Lung (tissue), 12 donors: ENCODE results near the gene NDUFS8. TPM values are rescaled to one million over a fixed set of nuclear protein-coding genes. Genes with fewer than 3 reads are reported as not detected.
A peak's percentile ranks its signal among the peaks of the same experiment; 100 is the strongest.

Source experiments
- ATAC-seq: fragments of 200-7000 bp; cut with Tn5 transposase; one replicate; pipeline ENCODE4 v1.9.1; 2020; ENCODE audit warnings: moderate number of reproducible peaks; ENCODE audit not compliant: insufficient read depth, low FRiP score
- DNase-seq, 3 donors: peaks; one replicate each; pipeline ENCODE4 v3.0.0-alpha.2; 2013 to 2017
- H3K27ac ChIP-seq, 2 donors: one replicate each; pipeline ENCODE4 v1.5.1; 2013; ENCODE audit warnings: mild to moderate bottlenecking in 2 of 2, moderate library complexity in 2 of 2, control low read depth in 1 of 2, inconsistent platforms in 1 of 2, low read depth in 1 of 2, low read length in 1 of 2
- H3K27me3 ChIP-seq, 3 donors: one replicate each; pipeline ENCODE4 v1.5.1; 2013; ENCODE audit warnings: low read length in 2 of 3; ENCODE audit not compliant: control insufficient read depth in 3 of 3, insufficient read depth in 3 of 3
- H3K36me3 ChIP-seq, 4 donors: one replicate each; pipeline ENCODE4 v1.5.1; 2013; ENCODE audit warnings: low read length in 4 of 4, mild to moderate bottlenecking in 1 of 4, moderate library complexity in 1 of 4; ENCODE audit not compliant: control insufficient read depth in 4 of 4, insufficient read depth in 4 of 4
- H3K4me1 ChIP-seq, 5 donors: one replicate each; pipeline ENCODE4 v1.5.1; 2013; ENCODE audit warnings: low read length in 5 of 5, mild to moderate bottlenecking in 2 of 5, moderate library complexity in 1 of 5; ENCODE audit not compliant: control insufficient read depth in 5 of 5, insufficient read depth in 5 of 5
- H3K4me3 ChIP-seq: one replicate; pipeline ENCODE4 v1.5.1; 2013; ENCODE audit warnings: mild to moderate bottlenecking, control low read depth, moderate library complexity
- H3K9ac ChIP-seq, 2 donors: one replicate each; pipeline ENCODE4 v1.5.1; 2013; ENCODE audit warnings: low read length in 2 of 2, control low read depth in 1 of 2; ENCODE audit not compliant: insufficient read depth in 1 of 2
- H3K9me3 ChIP-seq, 4 donors: one replicate each; pipeline ENCODE4 v1.5.1; 2013; ENCODE audit warnings: low read length in 3 of 4, mild to moderate bottlenecking in 1 of 4, moderate library complexity in 1 of 4; ENCODE audit not compliant: control insufficient read depth in 4 of 4, insufficient read depth in 3 of 4
- WGBS, 2 donors: extraction: QIAGEN DNeasy Blood & Tissue Kit; methylation state at CpG; one replicate each; pipeline ENCODE4 v1.1.7; 2013; 5-methylcytosine and 5-hydroxymethylcytosine counted together
- polyA plus RNA-seq, 2 donors: library from polyadenylated mRNA; stranded (reverse); fragments of 200-250 nt; gene quantifications; one replicate each; pipeline ENCODE4 v1.2.1, GENCODE V29; 2013
- total RNA-seq, 2 donors: library from RNA; depleted of rRNA in 1 of 2; stranded (reverse); fragments of >200 nt in 1 of 2; gene quantifications; one replicate each; pipeline ENCODE4 v1.2.1, GENCODE V29; 2014 to 2021
- TF ChIP-seq, protein P1 (sequence below): IDR thresholded peaks from 2 replicates; pipeline ENCODE4 v1.5.1; 2012; ENCODE audit warnings: mild to moderate bottlenecking; ENCODE audit errors: control extremely low read depth, extremely low read depth
- donor health status: control.
- donor health status: control.
- donor health status: Bipolar disorder and iron deficiency.
- donor health status: healthy.
- donor health status: DM: yes; HTN: yes; CAD: no.

NDUFS8 gene
- total and polyA plus RNA-seq, 4 donors = 57.8 to 180 (median 145) TPM

GRCh38 chr11:68011051-68011943 is 19.2 kb upstream of the NDUFS8 start:
- TF ChIP-seq, protein P1, sequence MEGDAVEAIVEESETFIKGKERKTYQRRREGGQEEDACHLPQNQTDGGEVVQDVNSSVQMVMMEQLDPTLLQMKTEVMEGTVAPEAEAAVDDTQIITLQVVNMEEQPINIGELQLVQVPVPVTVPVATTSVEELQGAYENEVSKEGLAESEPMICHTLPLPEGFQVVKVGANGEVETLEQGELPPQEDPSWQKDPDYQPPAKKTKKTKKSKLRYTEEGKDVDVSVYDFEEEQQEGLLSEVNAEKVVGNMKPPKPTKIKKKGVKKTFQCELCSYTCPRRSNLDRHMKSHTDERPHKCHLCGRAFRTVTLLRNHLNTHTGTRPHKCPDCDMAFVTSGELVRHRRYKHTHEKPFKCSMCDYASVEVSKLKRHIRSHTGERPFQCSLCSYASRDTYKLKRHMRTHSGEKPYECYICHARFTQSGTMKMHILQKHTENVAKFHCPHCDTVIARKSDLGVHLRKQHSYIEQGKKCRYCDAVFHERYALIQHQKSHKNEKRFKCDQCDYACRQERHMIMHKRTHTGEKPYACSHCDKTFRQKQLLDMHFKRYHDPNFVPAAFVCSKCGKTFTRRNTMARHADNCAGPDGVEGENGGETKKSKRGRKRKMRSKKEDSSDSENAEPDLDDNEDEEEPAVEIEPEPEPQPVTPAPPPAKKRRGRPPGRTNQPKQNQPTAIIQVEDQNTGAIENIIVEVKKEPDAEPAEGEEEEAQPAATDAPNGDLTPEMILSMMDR = no peak
- 56 to 66% methylated on average over 16 of the region's 16 CpGs for WGBS, 2 donors
- Histone ChIP-seq H3K9ac (peak overlapping the region in 1 of 2 donors; percentile 64), H3K4me1 (peaks cover 5 to 39% (median 13%) of the 10 kb centered on the region in 5 donors), H3K9me3 (no peaks in the 10 kb centered on the region), H3K36me3 (peaks cover 0 to 4% (median 0%) of the 10 kb centered on the region in 4 donors), H3K27me3 (no peaks in the 10 kb centered on the region), H3K4me3 (no peak overlapping the region), H3K27ac (peak overlapping the region; percentile 29 to 94)
- peak in 1 of 3 donors; percentile 70 for DNase-seq
- no peak for ATAC-seq

GRCh38 chr11:68012044-68012842 is 18.2 kb upstream of the NDUFS8 start:
- TF ChIP-seq, protein P1 = no peak
- Histone ChIP-seq H3K27me3 (no peaks in the 10 kb centered on the region), H3K4me1 (peaks cover 5 to 47% (median 15%) of the 10 kb centered on the region in 5 donors), H3K4me3 (no peak overlapping the region), H3K9ac (peak overlapping the region; percentile 9 to 11), H3K9me3 (no peaks in the 10 kb centered on the region), H3K27ac (peak overlapping the region in 1 of 2 donors; percentile 94), H3K36me3 (peaks cover 0 to 4% (median 0%) of the 10 kb centered on the region in 4 donors)
- DNase-seq (no peak), ATAC-seq (no peak)
- WGBS, 2 donors = 56 to 58% methylated on average over 17 of the region's 17 CpGs

GRCh38 chr11:68012843-68013610 is 17.5 kb upstream of the NDUFS8 start:
- H3K27me3 ChIP-seq = no peaks in the 10 kb centered on the region
- ATAC-seq (peak; percentile 27), DNase-seq (peak; percentile 73 to 83 (median 78))
- H3K9me3 ChIP-seq = no peaks in the 10 kb centered on the region
- H3K9ac ChIP-seq = peak overlapping the region in 1 of 2 donors; percentile 11
- no peak overlapping the region for H3K4me3 ChIP-seq
- peaks cover 0 to 4% (median 0%) of the 10 kb centered on the region in 4 donors for H3K36me3 ChIP-seq
- peaks cover 5 to 47% (median 15%) of the 10 kb centered on the region in 5 donors for H3K4me1 ChIP-seq
- WGBS, 2 donors = 65 to 71% methylated on average over 16 of the region's 16 CpGs
- TF ChIP-seq, protein P1 = no peak
- peak overlapping the region in 1 of 2 donors; percentile 94 for H3K27ac ChIP-seq
